ENCODE measurements around the gene DIPK1B.

Gene DIPK1B

DNA sequence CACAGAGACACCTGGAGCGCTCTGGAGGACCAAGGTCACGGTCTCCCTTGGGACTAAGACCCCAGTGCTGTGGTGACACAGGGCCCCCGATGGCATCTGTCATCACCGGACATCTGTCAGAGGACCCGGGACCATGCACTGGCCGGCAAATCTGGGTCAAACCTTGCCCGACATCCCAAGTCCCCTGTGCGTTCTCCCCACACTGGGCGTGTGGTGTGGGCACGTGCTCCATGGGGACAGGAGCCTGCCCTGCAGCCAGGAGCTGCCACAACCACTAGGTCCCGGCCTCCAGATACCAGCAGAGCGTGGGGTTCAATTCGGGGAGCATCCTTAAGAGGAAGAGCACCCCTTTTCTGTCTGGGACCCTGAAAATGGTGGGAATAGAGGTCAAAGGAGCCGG lies 28.6 kb upstream of the DIPK1B start:
- Histone ChIP-seq H3K4me1 (ENCODE audit: insufficient read depth, low read length) (0 out of 2 replicates have a peak, but pooled peaks cover 5% of the 10 kb centered on the region), H3K27me3 (ENCODE audit: insufficient read depth, low read length) (peaks cover 20% of the 10 kb centered on the region), H3K9me3 (ENCODE audit: insufficient read depth, low read depth, low read length) (no peaks in the 10 kb centered on the region), H3K27ac (ENCODE audit: low read depth, low read length) (no peak overlapping the region), H3K36me3 (ENCODE audit: insufficient read depth, low read length) (no peaks in the 10 kb centered on the region), H3K4me3 (ENCODE audit: low read length) (no peak overlapping the region), H3K9ac (ENCODE audit: low read depth, low read length) (no peak overlapping the region)
- WGBS: 93% methylated on average over 14 of the region's 14 CpGs

DNA sequence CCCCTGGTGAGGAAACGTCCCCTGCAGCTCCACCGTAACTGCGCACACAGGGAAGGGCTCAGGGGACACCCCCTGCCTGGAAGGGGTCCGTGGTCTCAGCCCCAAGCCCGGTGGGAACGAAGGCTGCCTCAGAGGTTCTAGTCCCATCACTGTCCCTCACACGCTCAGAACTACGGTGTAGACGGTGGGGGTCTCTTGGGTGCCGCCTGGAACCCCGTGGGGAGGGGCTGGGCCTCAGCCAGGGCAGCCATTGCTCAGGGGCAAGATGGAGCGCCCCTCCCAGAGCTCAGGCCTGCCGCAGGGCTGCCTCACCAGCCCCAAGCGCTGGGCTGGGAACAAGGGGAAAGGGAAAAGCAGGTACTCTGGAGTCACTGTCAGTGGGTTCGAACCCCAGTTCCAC lies 28.0 kb upstream of the DIPK1B start:
- no peaks in the 10 kb centered on the region for H3K36me3 ChIP-seq (ENCODE audit: insufficient read depth, low read length)
- no peaks in the 10 kb centered on the region for H3K9me3 ChIP-seq (ENCODE audit: insufficient read depth, low read depth, low read length)
- no peak overlapping the region for H3K9ac ChIP-seq (ENCODE audit: low read depth, low read length)
- 86% methylated on average over 15 of the region's 15 CpGs for WGBS
- H3K4me1 ChIP-seq (ENCODE audit: insufficient read depth, low read length): 0 out of 2 replicates have a peak, but pooled peaks cover 5% of the 10 kb centered on the region
- H3K27me3 ChIP-seq (ENCODE audit: insufficient read depth, low read length): peaks cover 20% of the 10 kb centered on the region
- no peak overlapping the region for H3K4me3 ChIP-seq (ENCODE audit: low read length)
- H3K27ac ChIP-seq (ENCODE audit: low read depth, low read length): no peak overlapping the region

DNA sequence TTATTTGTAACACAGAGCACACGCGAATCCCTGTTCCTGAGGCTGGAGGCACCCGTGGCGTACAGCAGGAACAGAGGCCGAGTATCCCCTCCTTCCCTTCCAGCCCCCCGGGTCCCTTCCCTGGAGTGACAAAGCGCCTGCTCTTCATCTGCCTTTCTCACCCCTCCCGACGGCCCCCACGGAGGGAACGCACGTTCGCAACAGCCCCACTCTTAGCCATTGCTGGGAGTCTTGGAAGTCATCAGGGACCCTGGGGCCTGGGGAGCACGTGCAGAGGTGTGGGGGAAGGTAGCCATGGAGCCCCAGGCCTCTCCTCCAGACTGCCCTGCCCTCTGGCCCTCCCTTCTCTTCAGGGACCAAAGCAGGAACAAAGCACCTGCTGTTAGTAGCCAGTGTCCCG lies 27.6 kb upstream of the DIPK1B start:
- no peak overlapping the region for H3K4me3 ChIP-seq (ENCODE audit: low read length)
- 89% methylated on average over 15 of the region's 15 CpGs for WGBS
- 0 out of 2 replicates have a peak, but pooled peaks cover 5% of the 10 kb centered on the region for H3K4me1 ChIP-seq (ENCODE audit: insufficient read depth, low read length)
- H3K36me3 ChIP-seq (ENCODE audit: insufficient read depth, low read length): no peaks in the 10 kb centered on the region
- peaks cover 20% of the 10 kb centered on the region for H3K27me3 ChIP-seq (ENCODE audit: insufficient read depth, low read length)
- no peak overlapping the region for H3K27ac ChIP-seq (ENCODE audit: low read depth, low read length)
- no peaks in the 10 kb centered on the region for H3K9me3 ChIP-seq (ENCODE audit: insufficient read depth, low read depth, low read length)
- H3K9ac ChIP-seq (ENCODE audit: low read depth, low read length): no peak overlapping the region

DNA sequence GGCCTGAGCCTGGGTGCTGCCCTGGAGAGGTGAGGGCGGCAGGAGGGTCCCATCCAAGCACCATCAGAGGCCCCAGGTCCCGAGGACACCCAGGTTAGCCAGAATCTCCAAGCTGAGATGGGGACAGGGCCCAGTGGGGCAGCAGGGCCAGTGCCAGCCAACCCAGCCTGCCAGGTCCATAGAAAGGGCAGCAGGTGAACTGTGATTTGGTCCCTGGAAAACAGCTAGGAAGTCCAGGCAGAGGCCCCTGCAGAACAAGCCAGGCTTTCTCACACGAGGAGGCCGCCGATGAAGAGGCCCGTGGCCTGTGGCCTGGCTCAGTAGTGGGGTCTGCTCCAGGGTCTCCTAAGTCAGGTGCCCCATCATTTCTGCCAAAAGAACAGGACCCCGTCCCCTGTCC lies 27.2 kb upstream of the DIPK1B start:
- 91% methylated on average over 7 of the region's 7 CpGs for WGBS
- H3K27ac ChIP-seq (ENCODE audit: low read depth, low read length): no peak overlapping the region
- no peak overlapping the region for H3K4me3 ChIP-seq (ENCODE audit: low read length)
- H3K4me1 ChIP-seq (ENCODE audit: insufficient read depth, low read length): 0 out of 2 replicates have a peak, but pooled peaks cover 5% of the 10 kb centered on the region
- no peak overlapping the region for H3K9ac ChIP-seq (ENCODE audit: low read depth, low read length)
- peaks cover 20% of the 10 kb centered on the region for H3K27me3 ChIP-seq (ENCODE audit: insufficient read depth, low read length)
- H3K36me3 ChIP-seq (ENCODE audit: insufficient read depth, low read length): no peaks in the 10 kb centered on the region
- H3K9me3 ChIP-seq (ENCODE audit: insufficient read depth, low read depth, low read length): no peaks in the 10 kb centered on the region

DNA sequence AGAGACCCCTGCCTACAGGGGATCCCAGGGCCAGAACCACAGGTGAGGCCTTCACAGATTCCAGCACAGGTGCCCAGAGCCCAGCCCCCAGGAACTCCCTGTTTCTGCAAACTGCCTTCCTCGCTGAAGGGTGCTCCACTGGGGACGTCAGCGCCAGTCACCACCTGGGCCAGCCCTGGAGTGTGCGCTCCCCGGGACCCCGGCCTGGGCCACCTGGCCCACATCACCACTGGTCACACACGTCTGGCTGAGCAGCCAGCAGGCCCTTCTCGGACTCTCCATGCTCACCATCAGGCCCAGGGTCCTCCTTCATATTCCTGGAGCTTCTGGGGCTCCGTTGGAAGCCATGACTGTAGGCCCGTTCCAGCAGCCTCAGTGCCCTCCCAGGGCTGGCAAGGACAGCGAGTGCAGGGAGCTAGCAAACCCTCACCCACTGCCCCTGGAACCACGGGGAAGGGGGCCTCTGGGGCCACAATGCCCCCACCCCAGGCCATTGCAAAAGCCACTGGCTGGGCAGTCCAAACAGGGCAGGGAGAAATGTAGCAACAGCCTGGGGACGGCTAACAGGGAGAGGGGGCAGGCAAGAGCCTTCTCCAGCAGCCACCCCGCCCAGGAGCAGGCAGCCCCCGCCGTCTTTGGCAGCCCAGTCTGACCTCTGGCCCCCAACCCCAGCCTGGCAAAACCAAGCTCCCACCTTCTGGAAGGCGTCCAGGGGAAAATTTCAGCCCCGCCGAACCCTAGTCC lies 26.4 kb upstream of the DIPK1B start:
- Histone ChIP-seq H3K27me3 (ENCODE audit: insufficient read depth, low read length) (peaks cover 20% of the 10 kb centered on the region), H3K27ac (ENCODE audit: low read depth, low read length) (no peak overlapping the region), H3K9me3 (ENCODE audit: insufficient read depth, low read depth, low read length) (no peaks in the 10 kb centered on the region), H3K4me1 (ENCODE audit: insufficient read depth, low read length) (0 out of 2 replicates have a peak, but pooled peaks cover 5% of the 10 kb centered on the region), H3K36me3 (ENCODE audit: insufficient read depth, low read length) (no peaks in the 10 kb centered on the region), H3K4me3 (ENCODE audit: low read length) (peak overlapping the region; percentile 70), H3K9ac (ENCODE audit: low read depth, low read length) (peak overlapping the region; percentile 68; the same call in 1 of the 2 replicates)
- 56% methylated on average over 19 of the region's 19 CpGs for WGBS

DNA sequence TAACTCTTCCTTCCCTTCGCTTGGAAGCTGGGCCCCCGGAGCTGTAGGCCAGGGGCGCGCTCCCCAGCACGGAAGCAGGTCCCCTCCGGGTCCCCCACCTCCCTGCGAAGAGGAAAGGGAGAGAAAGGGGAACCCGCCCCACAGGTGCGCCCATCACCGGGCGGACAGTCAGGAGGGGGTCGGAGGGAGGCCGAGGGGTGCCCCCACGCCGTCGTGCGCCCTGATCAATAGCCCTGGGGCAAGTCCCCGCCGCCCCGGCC lies 25.9 kb upstream of the DIPK1B start:
- no peak overlapping the region for H3K27ac ChIP-seq (ENCODE audit: low read depth, low read length)
- H3K27me3 ChIP-seq (ENCODE audit: insufficient read depth, low read length): peaks cover 20% of the 10 kb centered on the region
- peak overlapping the region; percentile 68; the same call in 1 of the 2 replicates for H3K9ac ChIP-seq (ENCODE audit: low read depth, low read length)
- WGBS: 7% methylated on average over 20 of the region's 20 CpGs
- no peaks in the 10 kb centered on the region for H3K36me3 ChIP-seq (ENCODE audit: insufficient read depth, low read length)
- peak overlapping the region; percentile 70 for H3K4me3 ChIP-seq (ENCODE audit: low read length)
- no peaks in the 10 kb centered on the region for H3K9me3 ChIP-seq (ENCODE audit: insufficient read depth, low read depth, low read length)
- peaks cover 8% of the 10 kb centered on the region; the same call in 1 of the 2 replicates for H3K4me1 ChIP-seq (ENCODE audit: insufficient read depth, low read length)

DNA sequence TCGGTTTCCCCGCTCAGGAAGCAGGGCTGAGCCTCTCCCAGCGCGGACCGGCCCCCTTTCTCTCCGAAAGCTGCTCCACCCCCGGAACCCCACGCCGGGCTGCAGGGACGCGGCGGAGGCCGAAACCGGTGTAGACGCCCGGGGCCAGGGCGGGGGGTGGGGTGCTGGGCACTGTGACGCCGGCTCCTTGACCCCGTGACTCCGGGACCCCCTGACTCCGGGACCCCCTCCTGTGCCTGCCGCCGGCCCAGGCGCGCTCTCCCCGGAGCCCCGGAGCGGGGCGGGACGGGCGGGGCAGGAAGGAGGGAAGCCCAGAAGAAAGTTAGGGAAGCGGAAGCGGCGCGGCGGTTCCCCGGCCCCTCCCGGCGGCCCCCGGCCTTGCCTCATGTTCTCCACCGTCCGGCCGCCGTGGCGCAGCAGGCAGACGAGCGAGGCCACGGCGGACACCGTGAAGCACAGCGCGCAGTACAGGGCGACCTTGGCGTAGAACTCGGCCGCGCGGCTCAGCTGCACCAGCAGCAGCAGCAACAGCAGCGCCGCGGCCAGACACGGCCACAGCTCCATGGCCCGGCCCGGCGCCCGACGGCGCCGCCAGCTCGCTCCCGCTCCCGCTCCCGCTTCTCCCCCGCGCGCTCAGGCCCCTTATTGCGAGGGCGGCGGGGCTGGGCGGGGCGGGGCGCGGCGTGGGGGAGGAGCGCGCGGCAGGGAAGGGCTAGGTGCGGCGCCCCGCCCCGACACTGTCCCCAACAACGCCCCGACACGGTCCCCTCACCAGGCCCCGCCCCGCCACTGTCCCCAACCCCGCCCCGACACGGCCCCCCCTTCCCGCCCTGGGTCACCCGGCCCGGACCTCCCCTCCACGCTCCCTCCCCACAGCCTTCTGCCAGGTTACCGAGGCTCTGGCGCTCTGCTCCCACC lies 25.3 kb upstream of the DIPK1B start, which contains the start of gene AGPAT2:
AGPAT2 (minus strand) TSS at position 664 of the 918 bp plus-strand sequence; CDS start at position 564, 100 bp downstream.
- H3K4me3 ChIP-seq (ENCODE audit: low read length): peak within 1 kb of the TSS; percentile 70
- no peak within 1 kb of the TSS; the same call in 1 of the 2 replicates for H3K27ac ChIP-seq (ENCODE audit: low read depth, low read length)
- H3K36me3 ChIP-seq (ENCODE audit: insufficient read depth, low read length): no peaks in the 10 kb centered on the region
- H3K9me3 ChIP-seq (ENCODE audit: insufficient read depth, low read depth, low read length): no peaks in the 10 kb centered on the region
- H3K4me1 ChIP-seq (ENCODE audit: insufficient read depth, low read length): peaks cover 12% of the 10 kb centered on the region; the same call in 1 of the 2 replicates
- peaks cover 20% of the 10 kb centered on the region for H3K27me3 ChIP-seq (ENCODE audit: insufficient read depth, low read length)
- H3K9ac ChIP-seq (ENCODE audit: low read depth, low read length): peak within 1 kb of the TSS; percentile 68; the same call in 1 of the 2 replicates
- under 1% methylated on average over 102 of the region's 106 CpGs for WGBS

DNA sequence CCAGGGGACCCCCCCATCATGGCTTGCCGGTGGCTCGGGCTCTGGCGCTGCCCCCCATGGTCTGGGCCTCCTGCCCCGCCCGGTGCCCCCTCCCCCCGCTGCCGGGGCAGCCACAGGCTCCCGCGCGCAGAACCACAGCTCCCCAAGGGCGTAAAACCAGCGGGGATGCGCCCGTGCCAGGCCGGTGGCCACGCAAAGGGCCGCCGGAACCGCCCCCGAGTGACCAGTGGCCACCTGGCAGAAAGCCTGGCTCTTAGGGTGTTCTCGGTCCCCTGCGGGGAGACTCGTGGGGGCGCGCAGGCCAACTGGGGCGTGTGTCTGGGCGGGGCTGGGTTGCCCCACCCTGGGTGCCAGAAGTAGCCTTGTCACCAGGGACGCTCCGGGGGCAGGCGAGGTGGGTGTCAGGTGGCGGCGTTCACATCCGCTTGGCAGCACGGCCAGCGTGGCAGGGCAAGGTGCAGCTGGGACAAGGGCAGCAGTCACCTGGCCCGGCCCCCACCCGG lies 24.6 kb upstream of the DIPK1B start:
- H3K9me3 ChIP-seq (ENCODE audit: insufficient read depth, low read depth, low read length): no peaks in the 10 kb centered on the region
- no peak overlapping the region; the same call in 1 of the 2 replicates for H3K27ac ChIP-seq (ENCODE audit: low read depth, low read length)
- peak overlapping the region; percentile 41 for H3K4me3 ChIP-seq (ENCODE audit: low read length)
- H3K36me3 ChIP-seq (ENCODE audit: insufficient read depth, low read length): no peaks in the 10 kb centered on the region
- H3K27me3 ChIP-seq (ENCODE audit: insufficient read depth, low read length): peaks cover 20% of the 10 kb centered on the region
- no peak overlapping the region for H3K9ac ChIP-seq (ENCODE audit: low read depth, low read length)
- WGBS: 13% methylated on average over 37 of the region's 37 CpGs
- H3K4me1 ChIP-seq (ENCODE audit: insufficient read depth, low read length): peaks cover 12% of the 10 kb centered on the region; the same call in 1 of the 2 replicates

DNA sequence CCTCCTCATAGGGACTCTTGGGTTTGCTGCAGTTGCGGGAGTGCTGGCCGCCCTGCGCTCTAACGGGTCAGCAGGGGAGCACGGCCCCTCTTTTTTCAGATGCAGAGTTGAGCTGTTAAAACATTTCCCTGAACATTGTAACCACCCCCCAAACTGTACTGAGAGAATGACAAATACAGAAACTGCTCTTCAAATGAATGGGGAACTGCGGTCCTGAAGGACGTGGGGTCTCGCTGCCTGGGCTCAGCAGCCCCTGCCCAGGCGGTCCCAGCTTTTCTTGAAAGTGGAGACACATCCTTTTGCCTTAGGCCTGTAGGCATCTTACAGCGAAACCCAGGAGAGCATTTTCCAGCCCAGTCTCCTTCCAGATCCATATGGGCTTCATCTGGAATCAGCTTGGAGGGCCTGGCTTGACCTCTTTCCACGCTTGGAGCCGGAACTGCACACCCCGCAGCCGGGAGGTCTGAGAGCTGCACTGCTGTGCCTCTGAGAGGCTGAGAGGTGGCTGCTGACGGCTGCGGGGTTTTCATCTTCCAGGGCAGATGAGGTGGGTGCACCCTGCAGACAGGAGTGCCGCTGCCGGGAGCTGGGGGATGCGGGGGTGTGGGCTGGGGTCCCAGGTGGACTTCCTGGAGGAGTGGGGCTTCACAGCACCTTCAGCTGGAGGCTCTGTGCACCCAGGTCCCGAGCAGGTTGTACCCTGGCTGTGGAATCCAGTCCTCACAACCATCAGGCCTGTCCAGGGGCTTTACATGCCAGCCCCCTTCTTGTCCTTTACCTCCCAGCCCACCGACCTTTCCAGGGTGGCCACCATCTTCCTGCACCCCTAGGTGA lies 23.9 kb upstream of the DIPK1B start:
- 56% methylated on average over 21 of the region's 21 CpGs for WGBS
- no peaks in the 10 kb centered on the region for H3K36me3 ChIP-seq (ENCODE audit: insufficient read depth, low read length)
- H3K27ac ChIP-seq (ENCODE audit: low read depth, low read length): no peak overlapping the region; the same call in 1 of the 2 replicates
- peak overlapping the region; percentile 41; the same call in 1 of the 2 replicates for H3K4me3 ChIP-seq (ENCODE audit: low read length)
- H3K4me1 ChIP-seq (ENCODE audit: insufficient read depth, low read length): peaks cover 12% of the 10 kb centered on the region; the same call in 1 of the 2 replicates
- H3K9me3 ChIP-seq (ENCODE audit: insufficient read depth, low read depth, low read length): no peaks in the 10 kb centered on the region
- no peak overlapping the region for H3K9ac ChIP-seq (ENCODE audit: low read depth, low read length)
- peaks cover 20% of the 10 kb centered on the region for H3K27me3 ChIP-seq (ENCODE audit: insufficient read depth, low read length)

DNA sequence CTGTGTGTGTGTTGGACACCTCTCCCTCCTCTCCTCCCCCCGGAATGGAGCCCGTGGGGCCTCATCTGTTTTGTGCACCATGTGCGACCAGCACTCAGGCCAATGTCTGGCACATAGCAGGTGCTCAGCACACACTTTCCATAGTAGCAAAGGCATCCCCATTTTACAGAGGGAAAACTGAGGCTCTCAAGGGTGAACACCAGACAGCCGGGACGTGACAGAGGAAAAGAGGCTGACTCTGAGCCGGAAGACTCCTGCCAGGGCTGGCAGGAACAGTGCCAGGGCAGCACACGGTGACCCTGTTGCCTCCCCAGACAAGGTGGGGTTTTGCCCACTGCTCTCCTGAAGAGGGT lies 23.3 kb upstream of the DIPK1B start:
- Histone ChIP-seq H3K27me3 (ENCODE audit: insufficient read depth, low read length) (peaks cover 20% of the 10 kb centered on the region), H3K4me3 (ENCODE audit: low read length) (no peak overlapping the region), H3K36me3 (ENCODE audit: insufficient read depth, low read length) (no peaks in the 10 kb centered on the region), H3K4me1 (ENCODE audit: insufficient read depth, low read length) (peaks cover 14% of the 10 kb centered on the region), H3K27ac (ENCODE audit: low read depth, low read length) (no peak overlapping the region), H3K9me3 (ENCODE audit: insufficient read depth, low read depth, low read length) (no peaks in the 10 kb centered on the region), H3K9ac (ENCODE audit: low read depth, low read length) (no peak overlapping the region)
- 91% methylated on average over 7 of the region's 7 CpGs for WGBS

Data from HUES64 (cell line).